GM21360 (cell line): Measurements from ENCODE around the gene TBC1D25.
A peak's percentile ranks its signal among the peaks of the same experiment; 100 is the strongest.

Experiments
- ATAC-seq: cut with Tn5 transposase; IDR thresholded peaks from one replicate; pipeline ENCODE4 v1.9.1; 2021; ENCODE audit warnings: mild to moderate bottlenecking, moderate library complexity; ENCODE audit not compliant: unreplicated experiment

The TBC1D25 gene

GRCh38 chrX:48559636-48560035 lies 20.1 kb downstream of the TBC1D25 start:
- ATAC-seq, result no peak

DNA sequence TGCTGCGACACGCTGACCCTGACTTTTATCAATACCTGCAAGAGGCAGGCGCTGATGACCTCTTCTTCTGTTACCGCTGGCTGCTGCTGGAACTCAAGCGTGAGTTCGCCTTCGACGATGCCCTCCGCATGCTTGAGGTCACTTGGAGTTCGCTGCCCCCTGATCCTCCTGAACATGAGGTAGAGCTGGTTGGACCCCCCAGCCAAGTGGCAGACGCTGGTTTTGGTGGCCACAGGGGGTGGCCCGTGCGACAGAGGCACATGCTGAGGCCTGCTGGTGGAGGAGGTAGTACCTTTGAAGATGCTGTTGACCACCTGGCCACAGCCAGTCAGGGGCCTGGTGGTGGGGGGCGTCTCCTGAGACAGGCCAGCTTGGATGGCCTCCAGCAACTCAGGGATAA lies 20.5 kb downstream of the TBC1D25 start:
- ATAC-seq, result no peak

DNA sequence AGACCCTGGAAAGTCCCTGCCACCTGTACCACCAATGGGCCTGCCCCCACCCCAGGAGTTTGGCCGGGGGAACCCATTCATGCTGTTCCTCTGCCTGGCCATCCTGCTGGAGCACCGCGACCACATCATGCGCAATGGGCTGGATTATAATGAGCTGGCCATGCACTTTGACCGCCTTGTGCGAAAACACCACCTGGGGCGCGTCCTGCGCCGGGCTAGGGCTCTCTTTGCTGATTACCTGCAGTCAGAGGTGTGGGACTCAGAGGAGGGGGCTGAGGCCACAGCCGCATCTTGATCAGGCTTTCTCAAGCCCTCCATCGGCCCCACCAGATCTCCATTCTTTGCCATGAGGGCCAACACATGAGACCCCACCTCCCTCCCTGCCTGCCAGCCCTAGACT lies 21.2 kb downstream of the TBC1D25 start:
- no peak for ATAC-seq

GRCh38 chrX:48569958-48570357 lies 30.4 kb downstream of the TBC1D25 start:
- ATAC-seq, result no peak

GRCh38 chrX:48573690-48574269 lies 34.3 kb downstream of the TBC1D25 start:
- ATAC-seq, result no peak

DNA sequence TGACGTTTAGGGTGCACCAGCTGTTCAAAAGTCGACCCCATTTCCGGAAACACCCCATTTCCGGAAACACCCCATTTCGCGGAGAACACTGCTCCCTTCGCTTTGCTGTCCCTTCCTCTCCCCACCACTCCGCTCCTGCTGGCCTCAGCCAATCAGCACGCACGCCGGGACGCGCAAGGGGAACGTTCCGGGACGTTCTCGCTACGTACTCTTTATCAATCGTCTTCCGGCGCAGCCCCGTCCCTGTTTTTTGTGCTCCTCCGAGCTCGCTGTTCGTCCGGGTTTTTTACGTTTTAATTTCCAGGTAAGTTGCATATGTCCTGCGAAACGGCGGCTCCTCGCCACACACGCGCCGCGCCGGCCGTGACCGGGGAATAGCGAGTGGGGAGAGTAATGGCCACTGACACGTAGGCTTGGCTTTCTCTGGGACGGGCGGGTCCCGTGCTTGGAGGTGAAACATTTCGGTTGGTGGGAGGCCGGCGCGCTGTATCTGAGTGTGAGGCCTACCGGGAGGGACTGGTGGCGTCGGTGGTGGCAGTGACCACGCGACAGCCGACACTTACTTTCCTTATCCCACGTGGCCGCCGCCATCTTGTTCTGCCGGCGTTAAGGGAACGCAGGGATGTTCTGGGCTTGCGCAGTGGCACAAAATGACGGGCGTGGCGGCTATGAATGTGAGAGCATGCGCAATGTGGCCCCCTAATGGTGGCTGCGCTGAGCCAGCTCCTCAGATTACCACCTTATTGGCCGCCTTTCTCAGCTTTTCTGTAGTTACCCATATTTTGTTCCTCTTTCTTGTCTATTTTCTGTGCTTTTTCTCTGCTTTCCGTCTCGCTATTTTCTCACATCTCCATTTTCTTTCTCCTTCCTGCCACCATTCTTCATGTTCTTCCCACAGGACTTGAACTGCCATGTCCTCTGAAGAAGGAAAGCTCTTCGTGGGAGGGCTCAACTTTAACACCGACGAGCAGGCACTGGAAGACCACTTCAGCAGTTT lies 35.1 kb downstream of the TBC1D25 start, which contains the start of gene RBM3:
RBM3 (plus strand) TSS at position 215 of the 997 bp plus-strand sequence; CDS start at position 912, 697 bp downstream.
- peak; percentile 79 for ATAC-seq

- no peak for ATAC-seq
Measured at GRCh38 chrX:48575642-48576041, 36.1 kb downstream of the TBC1D25 start.

DNA sequence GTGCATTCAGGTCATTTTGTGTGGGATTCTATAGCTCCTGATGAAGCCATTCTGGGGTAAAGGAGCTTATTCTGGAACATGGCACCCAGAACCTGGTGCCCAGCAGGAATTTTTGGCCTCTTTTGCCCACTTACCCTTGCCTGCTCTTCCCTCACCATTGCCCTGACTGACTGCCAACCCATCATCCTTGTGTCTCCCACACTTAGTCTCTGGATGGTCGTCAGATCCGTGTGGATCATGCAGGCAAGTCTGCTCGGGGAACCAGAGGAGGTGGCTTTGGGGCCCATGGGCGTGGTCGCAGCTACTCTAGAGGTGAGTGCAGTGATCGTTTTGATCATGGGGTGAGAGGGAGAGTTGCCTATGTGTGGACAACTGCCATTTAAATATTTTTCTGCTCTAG lies 36.6 kb downstream of the TBC1D25 start:
- ATAC-seq, result no peak

DNA sequence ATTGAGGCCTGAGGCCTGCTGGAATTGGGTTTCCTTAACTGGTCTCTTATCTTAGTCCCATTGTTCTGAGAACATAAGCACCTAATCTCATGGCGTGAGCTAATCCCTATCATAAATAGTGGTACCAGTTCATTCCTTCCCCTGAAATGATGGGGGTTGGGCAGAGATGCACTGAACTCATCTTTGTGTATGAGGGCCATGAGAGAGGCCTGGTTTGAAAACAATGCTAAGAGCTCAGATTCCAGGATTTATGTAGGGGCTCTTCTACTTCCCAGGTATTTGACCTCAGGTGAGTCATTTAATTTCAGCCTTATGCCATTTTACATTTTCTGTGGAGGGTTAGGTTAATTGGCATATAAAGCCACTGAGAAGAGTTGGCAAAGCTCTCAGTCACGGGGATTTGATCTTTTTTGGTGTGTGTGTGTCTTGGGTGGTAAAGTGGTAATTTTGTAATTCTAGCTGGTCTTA lies 39.2 kb downstream of the TBC1D25 start:
- ATAC-seq, result no peak

DNA sequence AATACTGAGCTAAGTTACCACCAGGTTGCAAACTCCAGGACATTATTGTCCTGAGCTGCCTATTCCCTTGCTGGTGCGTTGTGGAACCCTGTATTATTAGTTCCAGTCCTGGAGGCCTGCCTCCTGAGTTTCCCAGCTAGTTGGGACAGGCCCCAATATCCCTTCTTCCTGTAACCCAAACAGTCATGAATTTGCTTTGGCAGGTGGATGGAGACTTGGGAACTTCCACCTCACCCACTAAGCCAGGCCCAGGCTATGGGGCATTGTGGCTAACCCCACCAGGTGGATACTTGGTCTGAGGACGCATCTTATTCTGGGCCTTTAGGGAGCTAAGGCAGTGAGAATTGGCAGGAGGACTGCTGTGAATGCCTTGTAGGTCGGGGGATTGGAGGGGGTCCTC lies 39.7 kb downstream of the TBC1D25 start:
- no peak for ATAC-seq

- no peak for ATAC-seq
Measured at GRCh38 chrX:48580662-48581061, 41.1 kb downstream of the TBC1D25 start.

GRCh38 chrX:48584698-48585097 lies 45.2 kb downstream of the TBC1D25 start:
- ATAC-seq, result no peak

DNA sequence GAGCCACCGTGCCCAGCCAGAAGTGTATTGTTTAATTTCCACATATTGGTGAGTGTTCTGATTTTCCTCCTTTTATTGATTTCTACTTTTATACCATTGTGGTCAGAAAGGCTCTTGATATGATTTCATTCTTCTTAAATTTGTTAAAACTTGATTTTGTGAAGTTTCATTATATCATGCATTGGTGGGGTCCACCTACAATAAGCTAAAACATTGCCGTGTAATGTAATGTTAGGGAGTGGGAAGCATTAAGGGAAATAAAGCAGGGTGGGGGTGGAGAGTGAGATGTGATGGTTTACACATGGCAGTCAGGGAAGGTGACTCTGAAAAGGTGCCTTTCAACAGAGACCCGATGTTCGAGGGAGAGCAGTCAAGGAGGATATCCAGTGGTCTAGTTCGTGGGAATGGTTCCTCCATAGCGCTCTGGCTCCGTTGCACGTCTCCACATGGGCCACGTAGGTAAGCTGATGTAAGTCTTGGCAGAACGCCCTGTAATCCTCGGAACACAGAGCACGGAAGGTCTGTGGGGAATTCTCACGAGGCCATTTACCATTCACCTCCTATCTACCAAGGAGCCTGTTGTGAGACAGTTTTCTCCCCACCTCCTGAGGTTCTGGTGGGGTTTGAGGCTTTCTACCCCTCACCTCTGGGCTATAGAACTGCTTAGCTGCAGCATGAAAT lies 50.1 kb downstream of the TBC1D25 start:
- no peak for ATAC-seq

GRCh38 chrX:48590203-48591103 lies 50.9 kb downstream of the TBC1D25 start:
- no peak for ATAC-seq

DNA sequence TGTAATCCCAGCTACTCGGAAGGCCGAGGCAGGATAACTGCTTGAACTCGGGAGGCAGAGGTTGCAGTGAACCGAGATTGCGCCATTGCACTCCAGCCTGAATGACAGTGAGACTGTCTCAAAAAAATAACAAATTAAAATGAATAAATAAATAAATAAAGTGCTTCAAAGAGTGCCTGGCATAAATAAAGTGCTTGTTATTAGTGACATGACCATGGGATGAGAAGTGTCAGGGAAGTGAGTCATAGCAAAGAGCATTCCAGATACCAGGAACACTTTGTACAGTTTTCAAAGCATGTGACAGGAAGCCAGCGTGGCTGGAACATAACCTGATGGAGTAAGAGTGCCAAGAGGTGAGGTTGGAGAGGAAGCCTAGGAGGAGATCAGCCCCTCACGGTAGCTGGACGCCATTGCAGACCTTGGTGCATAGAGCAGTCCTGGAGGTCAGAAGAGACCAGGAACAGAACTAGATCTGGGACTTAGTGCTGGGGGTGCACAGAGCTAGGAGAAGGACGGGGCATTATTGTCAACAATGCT lies 51.8 kb downstream of the TBC1D25 start:
- no peak for ATAC-seq

DNA sequence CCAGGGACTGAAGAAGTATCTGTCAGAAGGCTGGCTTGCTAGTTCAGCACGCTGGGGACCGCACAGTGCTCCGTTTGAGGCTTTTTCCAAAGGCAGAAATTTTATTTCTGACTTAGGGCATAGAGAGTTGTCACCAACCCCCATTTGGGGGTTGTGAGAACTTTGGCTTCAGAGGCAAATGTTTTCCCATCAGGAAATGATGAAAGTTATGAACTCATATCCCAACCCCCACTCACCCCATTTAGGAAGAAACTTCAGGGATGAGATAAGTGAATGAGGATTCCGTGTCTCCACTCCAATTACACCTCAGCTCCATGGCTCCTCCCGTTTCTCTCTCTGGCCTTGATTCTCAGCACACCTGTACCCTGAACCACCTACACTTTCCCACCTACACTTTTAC lies 53.5 kb downstream of the TBC1D25 start:
- ATAC-seq, result no peak

DNA sequence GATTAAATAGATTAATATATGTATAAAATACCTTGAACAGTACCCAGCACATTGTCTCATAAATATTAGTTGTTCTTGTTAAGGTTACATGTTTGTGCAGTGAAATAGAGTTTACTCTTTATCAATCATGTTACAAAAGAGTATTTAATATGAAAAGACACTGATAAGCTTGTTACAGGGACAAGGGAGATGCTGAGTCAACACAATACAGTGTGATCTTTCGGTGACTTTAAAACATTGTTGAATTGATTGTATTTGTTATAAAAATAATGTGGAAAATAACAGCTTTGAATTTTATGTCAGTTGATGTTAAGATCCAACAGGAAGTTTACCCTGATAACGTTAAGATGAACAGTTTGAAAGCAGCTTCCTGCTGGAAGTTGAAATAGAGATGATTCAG lies 56.4 kb downstream of the TBC1D25 start:
- no peak for ATAC-seq

GRCh38 chrX:48597353-48598264 lies 58.1 kb downstream of the TBC1D25 start, which contains the start of gene WDR13:
Gene WDR13, plus strand, starts transcription at chrX:48597492. Its CDS starts 505 bp downstream, at chrX:48597997.
- peak; percentile 58 for ATAC-seq

DNA sequence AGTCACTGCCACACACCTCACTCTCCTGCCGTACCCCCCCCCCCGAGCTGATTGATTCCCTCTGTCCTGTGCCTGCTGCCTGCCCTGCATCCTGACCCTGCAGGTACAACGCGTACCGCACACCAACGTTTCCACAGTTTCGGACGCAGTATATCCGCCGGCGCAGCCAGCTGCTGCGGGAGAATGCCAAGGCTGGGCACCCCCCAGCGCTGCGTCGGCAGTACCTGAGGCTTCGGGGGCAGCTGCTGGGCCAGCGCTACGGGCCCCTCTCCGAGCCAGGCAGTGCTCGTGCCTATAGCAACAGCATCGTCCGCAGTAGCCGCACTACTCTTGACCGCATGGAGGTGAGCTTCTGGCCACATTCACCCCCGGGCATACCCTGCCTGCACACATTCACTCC lies 59.1 kb downstream of the TBC1D25 start:
- no peak for ATAC-seq
